ENCODE measurements around the gene MFSD11. TPM values are rescaled to one million over a fixed set of nuclear protein-coding genes. Genes with fewer than 3 reads are reported as not detected.

MFSD11 gene
- total and polyA plus RNA-seq, 2 of the 4 experiments (the other 2 are of a cell fraction) = 12.3 to 16.1 TPM

GRCh38 chr17:76727745-76728456 lies 10.0 kb upstream of the MFSD11 start:
- BruUV-seq (replicated peaks) = no TSS peak
- peak overlapping the region; percentile 81 for H3K4me3 ChIP-seq (ENCODE audit: insufficient read depth, low read depth, low read length)
- TF ChIP-seq RFX5 (IDR thresholded peaks at IDR 0.05; ENCODE audit: low read depth, low read length) (no peak), RAD21 (IDR thresholded peaks at IDR 0.05; ENCODE audit: low read length) (no peak), CEBPB (IDR thresholded peaks at IDR 0.05; ENCODE audit: low read depth, low read length) (no peak), MAFK (IDR thresholded peaks at IDR 0.05; ENCODE audit: low read depth, low read length) (no peak), MXI1 (IDR thresholded peaks at IDR 0.05; ENCODE audit: borderline replicate concordance, low read depth, low read length) (no peak), CHD1 (IDR thresholded peaks at IDR 0.05; ENCODE audit: low read depth, low read length) (no peak), MAZ (IDR thresholded peaks at IDR 0.05; ENCODE audit: borderline replicate concordance, low read depth, low read length) (no peak), SMC3 (IDR thresholded peaks at IDR 0.05; ENCODE audit: low read depth, low read length) (no peak), POLR2A (IDR thresholded peaks at IDR 0.05; ENCODE audit: low read depth, low read length) (no peak), RCOR1 (IDR thresholded peaks at IDR 0.05; ENCODE audit: insufficient replicate concordance, low read length) (no peak)
- TF ChIP-seq, protein P1, sequence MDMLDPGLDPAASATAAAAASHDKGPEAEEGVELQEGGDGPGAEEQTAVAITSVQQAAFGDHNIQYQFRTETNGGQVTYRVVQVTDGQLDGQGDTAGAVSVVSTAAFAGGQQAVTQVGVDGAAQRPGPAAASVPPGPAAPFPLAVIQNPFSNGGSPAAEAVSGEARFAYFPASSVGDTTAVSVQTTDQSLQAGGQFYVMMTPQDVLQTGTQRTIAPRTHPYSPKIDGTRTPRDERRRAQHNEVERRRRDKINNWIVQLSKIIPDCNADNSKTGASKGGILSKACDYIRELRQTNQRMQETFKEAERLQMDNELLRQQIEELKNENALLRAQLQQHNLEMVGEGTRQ (IDR thresholded peaks at IDR 0.05; ENCODE audit: low read depth, low read length) = no peak
- TF ChIP-seq, protein P2, sequence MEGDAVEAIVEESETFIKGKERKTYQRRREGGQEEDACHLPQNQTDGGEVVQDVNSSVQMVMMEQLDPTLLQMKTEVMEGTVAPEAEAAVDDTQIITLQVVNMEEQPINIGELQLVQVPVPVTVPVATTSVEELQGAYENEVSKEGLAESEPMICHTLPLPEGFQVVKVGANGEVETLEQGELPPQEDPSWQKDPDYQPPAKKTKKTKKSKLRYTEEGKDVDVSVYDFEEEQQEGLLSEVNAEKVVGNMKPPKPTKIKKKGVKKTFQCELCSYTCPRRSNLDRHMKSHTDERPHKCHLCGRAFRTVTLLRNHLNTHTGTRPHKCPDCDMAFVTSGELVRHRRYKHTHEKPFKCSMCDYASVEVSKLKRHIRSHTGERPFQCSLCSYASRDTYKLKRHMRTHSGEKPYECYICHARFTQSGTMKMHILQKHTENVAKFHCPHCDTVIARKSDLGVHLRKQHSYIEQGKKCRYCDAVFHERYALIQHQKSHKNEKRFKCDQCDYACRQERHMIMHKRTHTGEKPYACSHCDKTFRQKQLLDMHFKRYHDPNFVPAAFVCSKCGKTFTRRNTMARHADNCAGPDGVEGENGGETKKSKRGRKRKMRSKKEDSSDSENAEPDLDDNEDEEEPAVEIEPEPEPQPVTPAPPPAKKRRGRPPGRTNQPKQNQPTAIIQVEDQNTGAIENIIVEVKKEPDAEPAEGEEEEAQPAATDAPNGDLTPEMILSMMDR (conservative IDR thresholded peaks at IDR 0.05; ENCODE audit: low read depth, low read length) = no peak
- dilution Hi-C loops (cut with HindIII; ENCODE audit: low sequenced_read_pairs, unreplicated experiment) = no loop called here
- CTCF ChIA-PET = interaction anchor here (0.8 kb wide), 1 partner anchor 104 kb away, joined by 5 read pairs; no protein-coding TSS in a partner anchor
- WGBS, 2 experiments (ENCODE audit: extremely low coverage in 2 of 2, insufficient read length in 1 of 2) = 79% methylated on average over 8 of the region's 18 CpGs; no CpG with 5 or more reads in 1 of the 2 experiments
- no peak overlapping the region for H2AK9ac ChIP-seq (replicated peaks; ENCODE audit: low read depth, low read length, poor library complexity)
- peak overlapping the region; percentile 66 for H3K4me2 ChIP-seq (ENCODE audit: low read depth, low read length)
- ATAC-seq (ENCODE audit: low read depth) (no peak), DNase-seq (no peak)
- no peaks in the 10 kb centered on the region for H3K9me3 ChIP-seq (ENCODE audit: control insufficient read depth, insufficient read depth, low read length)
- POLR2A ChIA-PET (ENCODE audit: unreplicated experiment) = no interaction called here
- peak overlapping the region; percentile 87 for H3K14ac ChIP-seq (replicated peaks; ENCODE audit: low read depth, low read length)
- peak overlapping the region; percentile 18; the same call in 1 of the 2 replicates for H4K91ac ChIP-seq (ENCODE audit: insufficient read depth, low read depth, low read length)
- H3K18ac ChIP-seq (ENCODE audit: low read depth, low read length) = no peak overlapping the region
- in situ Hi-C loops (cut with MboI; ENCODE audit: low sequenced_read_pairs) = no loop called here
- peak overlapping the region; percentile 95 for H3K27ac ChIP-seq (ENCODE audit: insufficient read depth, low read length)
- peak overlapping the region; percentile 17 for H2BK5ac ChIP-seq (ENCODE audit: low read depth, low read length, poor library complexity, severe bottlenecking)
- intact Hi-C loops (cut with micrococcal nuclease) = loop anchor here (1.0 to 2.0 kb wide), 2 partner anchors 7 to 339 kb away; no protein-coding TSS in a partner anchor
- peak overlapping the region; percentile 41 for H2AK5ac ChIP-seq (ENCODE audit: low read depth, low read length)
- peaks cover 8% of the 10 kb centered on the region for H3K4me1 ChIP-seq (ENCODE audit: control insufficient read depth, insufficient read depth, low read length)
- no peaks in the 10 kb centered on the region for H3K27me3 ChIP-seq (ENCODE audit: control insufficient read depth, insufficient read depth, low read length)
- H4K20me1 ChIP-seq (ENCODE audit: insufficient read depth, low read length) = peaks cover 37% of the 10 kb centered on the region
- H3K9me1 ChIP-seq (ENCODE audit: insufficient read depth, low read length) = 0 out of 2 replicates have a peak, but pooled peaks cover 2% of the 10 kb centered on the region
- no peak overlapping the region for H3K56ac ChIP-seq (ENCODE audit: extremely low read depth, insufficient read depth, low read length)
- H2AFZ ChIP-seq (replicated peaks; ENCODE audit: low read length, poor library complexity) = no peak overlapping the region
- peak overlapping the region; percentile 95; the same call in 1 of the 2 replicates for H3K4ac ChIP-seq (ENCODE audit: low read depth, low read length)
- H3K36me3 ChIP-seq (ENCODE audit: control insufficient read depth, insufficient read depth, low read length) = peaks cover 22% of the 10 kb centered on the region
- H3K9ac ChIP-seq (ENCODE audit: low read depth, low read length) = peak overlapping the region; percentile 94
- no peak overlapping the region for H2BK15ac ChIP-seq (ENCODE audit: low read depth, low read length)
- H2BK120ac ChIP-seq (ENCODE audit: low read depth, low read length) = no peak overlapping the region
- no peak overlapping the region; the same call in 1 of the 2 replicates for H4K5ac ChIP-seq (ENCODE audit: low read depth, low read length)
- H4K8ac ChIP-seq (ENCODE audit: low read depth in 2 of 2, low read length in 2 of 2) = peak overlapping the region in 1 of 2 experiments; percentile 7; a peak in 1 of 4 replicates
- peaks cover 18 to 60% of the 10 kb centered on the region in 2 experiments for H3K79me1 ChIP-seq (ENCODE audit: low read depth in 1 of 2, low read length in 2 of 2)
- peak overlapping the region; percentile 79; the same call in 1 of the 2 replicates for H3K23ac ChIP-seq (ENCODE audit: low read depth, low read length)
- H2BK20ac ChIP-seq (ENCODE audit: low read depth, low read length) = no peak overlapping the region

Measured in IMR-90 (cell line).